Activated naive CD4-positive, alpha-beta T cell treated with anti-CD3 and anti-CD28 coated beads, Interleukin-2, amount 50 U/mL, for 72 hours (primary cell): Measurements from ENCODE around the gene SHISA3. TPM values are rescaled to one million over a fixed set of nuclear protein-coding genes. Genes with fewer than 3 reads are reported as not detected.

Source experiments
- ATAC-seq, 2 donors: fragments of 150-1000 bp; cut with Tn5 transposase; 2 replicates each; pipeline ENCODE4 v1.10.0; 2021; ENCODE audit warnings: mild to moderate bottlenecking in 2 of 2, moderate library complexity in 2 of 2
- DNase-seq, 2 donors: peaks; one replicate each; pipeline ENCODE4 v3.0.0; 2021 to 2022; ENCODE audit warnings: low spot score in 2 of 2
- H3K27ac Mint-ChIP-seq, 2 donors: one replicate each; pipeline ENCODE4 v1.8.0; 2022; ENCODE audit warnings: mild to moderate bottlenecking in 2 of 2, mixed read lengths in 2 of 2
- H3K36me3 Mint-ChIP-seq, 2 donors: one replicate each; pipeline ENCODE4 v1.8.0; 2022; ENCODE audit warnings: mixed read lengths in 2 of 2
- H3K9me3 Mint-ChIP-seq, 2 donors: one replicate each; pipeline ENCODE4 v1.8.0; 2022; ENCODE audit warnings: mixed read lengths in 2 of 2
- total RNA-seq, 2 donors: library from RNA; stranded (reverse); gene quantifications; one replicate each; pipeline ENCODE4 v1.2.3, GENCODE V29; 2022

SHISA3 gene
- total RNA-seq, 2 donors from 2014 or later = not detected

DNA sequence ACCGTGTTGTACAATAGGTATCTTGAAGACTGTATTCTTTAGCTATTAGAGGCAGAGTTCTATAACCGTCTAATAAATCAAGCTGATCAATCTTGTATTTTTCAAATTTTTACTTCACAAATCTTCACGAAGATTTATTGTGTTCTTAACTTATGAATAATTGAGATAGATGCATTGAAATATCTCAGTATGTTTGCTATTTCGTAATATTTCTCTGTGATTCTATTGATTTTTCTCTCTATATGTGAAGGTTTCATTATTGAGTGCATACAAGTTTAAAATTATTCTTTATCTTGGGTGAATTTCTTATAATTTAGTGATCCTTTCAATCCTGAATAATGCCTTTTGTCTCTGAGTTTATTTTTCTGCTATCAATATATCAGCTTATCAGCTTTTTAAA lies 19.8 kb upstream of the SHISA3 start:
- ATAC-seq = no peak
- no peak overlapping the region for H3K27ac Mint-ChIP-seq
- H3K9me3 Mint-ChIP-seq = no peaks in the 10 kb centered on the region
- no peaks in the 10 kb centered on the region for H3K36me3 Mint-ChIP-seq
- no peak for DNase-seq

DNA sequence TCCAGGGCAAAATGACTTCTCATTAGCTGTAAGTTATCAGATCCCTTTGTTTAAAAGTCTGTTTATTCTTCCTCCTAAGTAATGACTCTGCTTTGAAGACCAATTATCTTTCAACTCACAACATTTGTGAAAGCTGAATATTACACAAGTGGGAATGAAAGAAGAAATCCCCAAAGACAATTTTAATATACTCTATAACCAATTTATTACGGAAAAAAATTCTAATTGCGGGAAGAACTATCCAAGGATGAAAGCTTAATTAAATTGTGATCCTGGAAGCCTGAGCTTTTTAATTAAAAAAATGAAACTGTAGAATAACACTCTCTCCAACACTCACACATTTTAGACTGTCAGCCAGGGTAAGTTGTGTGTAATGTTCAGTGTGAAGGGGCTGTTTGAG lies 15.6 kb upstream of the SHISA3 start:
- H3K27ac Mint-ChIP-seq = no peak overlapping the region
- H3K9me3 Mint-ChIP-seq = no peaks in the 10 kb centered on the region
- no peaks in the 10 kb centered on the region for H3K36me3 Mint-ChIP-seq
- DNase-seq (no peak), ATAC-seq (no peak)

DNA sequence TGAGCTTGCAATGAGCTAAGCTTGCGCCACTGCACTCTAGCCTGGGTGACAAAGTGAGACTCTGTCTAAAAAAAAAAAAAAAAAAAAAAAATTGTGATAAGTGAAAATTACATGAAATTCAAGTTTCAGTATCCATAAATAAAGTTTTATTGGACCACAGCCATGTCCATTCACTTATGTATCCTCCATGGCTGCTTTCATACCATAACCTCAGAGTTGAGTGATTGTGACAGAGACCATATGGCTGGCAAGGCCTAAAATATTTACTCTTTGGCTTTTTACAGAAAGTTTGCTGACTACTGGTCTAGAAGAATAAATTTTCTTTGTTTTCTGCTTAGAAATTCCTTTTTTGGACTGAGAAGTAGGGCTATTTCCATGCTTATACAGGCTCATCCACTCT lies 11.8 kb upstream of the SHISA3 start:
- ATAC-seq (no peak), DNase-seq (no peak)
- Mint-ChIP-seq H3K27ac (no peak overlapping the region), H3K9me3 (no peaks in the 10 kb centered on the region), H3K36me3 (no peaks in the 10 kb centered on the region)

DNA sequence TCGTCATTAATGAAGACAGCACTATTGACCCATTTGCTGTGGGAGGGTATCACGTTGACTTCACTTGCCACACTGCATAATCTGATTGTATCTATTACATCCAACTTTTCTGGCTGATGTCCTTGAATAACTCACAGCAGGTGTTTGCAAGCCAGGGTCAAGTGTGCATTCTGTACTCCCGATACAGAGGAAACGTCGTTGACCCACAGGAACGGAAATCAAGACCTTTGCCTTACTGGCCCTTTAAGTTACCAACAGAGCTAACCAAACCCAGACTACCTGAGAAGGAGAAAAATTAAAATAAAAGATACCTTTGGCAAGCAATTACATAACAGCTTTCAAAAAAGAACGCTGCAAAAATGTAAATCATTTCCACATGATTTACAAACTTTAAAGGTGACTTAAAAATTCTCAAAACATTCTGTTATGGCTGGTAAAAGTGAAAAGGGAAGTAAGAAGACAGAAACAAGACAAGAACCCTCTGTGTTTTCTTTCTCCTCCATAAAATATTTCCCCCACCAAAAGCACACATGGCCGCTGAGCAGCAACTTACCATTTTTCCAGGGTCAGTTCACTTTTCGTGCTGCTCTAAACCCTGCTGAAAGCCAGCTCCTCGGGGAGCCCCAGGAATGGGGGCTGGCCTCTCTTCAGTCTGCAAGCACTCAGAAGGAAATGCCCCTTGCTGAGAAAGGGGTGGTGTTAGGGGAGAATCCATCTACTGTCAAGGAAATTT lies 6.5 kb upstream of the SHISA3 start:
- DNase-seq = no peak
- H3K27ac Mint-ChIP-seq = no peak overlapping the region
- H3K36me3 Mint-ChIP-seq = no peaks in the 10 kb centered on the region
- H3K9me3 Mint-ChIP-seq = no peaks in the 10 kb centered on the region
- no peak for ATAC-seq

DNA sequence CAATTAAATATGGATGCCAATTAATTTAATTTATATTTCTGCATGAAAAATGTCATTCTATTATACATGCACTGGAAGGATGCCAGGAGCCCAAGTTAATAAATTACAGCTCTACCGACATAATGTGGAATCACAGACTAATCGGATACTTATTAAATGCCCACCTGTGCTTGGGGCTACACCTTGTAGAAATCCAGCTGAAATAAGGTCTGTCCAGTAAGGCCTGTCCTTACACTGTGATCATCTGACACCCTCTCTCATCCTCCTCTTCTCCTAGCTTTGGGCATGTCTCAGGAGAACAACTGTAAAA lies 6.0 kb upstream of the SHISA3 start:
- Mint-ChIP-seq H3K9me3 (no peaks in the 10 kb centered on the region), H3K27ac (no peak overlapping the region), H3K36me3 (peaks cover under 1% of the 10 kb centered on the region in 2 donors)
- ATAC-seq (no peak), DNase-seq (no peak)

DNA sequence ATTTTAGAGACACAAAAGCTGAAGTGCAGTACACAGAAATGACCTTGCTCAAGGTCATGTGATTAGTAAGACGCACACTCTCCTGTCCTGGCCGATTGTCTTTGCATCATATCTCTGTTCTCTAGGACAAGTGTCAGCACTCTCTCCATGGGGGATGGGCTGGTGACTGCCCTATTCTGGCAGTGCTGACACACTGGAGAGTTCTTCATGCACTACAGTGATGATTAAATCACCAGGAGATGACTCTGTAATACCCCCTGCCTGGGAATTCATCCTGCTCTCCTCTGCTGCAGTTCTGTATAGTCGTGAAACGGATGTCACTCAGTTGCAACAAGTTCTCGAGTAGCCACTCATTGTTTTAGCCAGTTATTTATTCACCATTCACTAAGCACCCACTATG lies 5.3 kb upstream of the SHISA3 start:
- Mint-ChIP-seq H3K36me3 (peaks cover 7% of the 10 kb centered on the region in 2 donors), H3K9me3 (no peaks in the 10 kb centered on the region), H3K27ac (no peak overlapping the region)
- DNase-seq (no peak), ATAC-seq (no peak)

DNA sequence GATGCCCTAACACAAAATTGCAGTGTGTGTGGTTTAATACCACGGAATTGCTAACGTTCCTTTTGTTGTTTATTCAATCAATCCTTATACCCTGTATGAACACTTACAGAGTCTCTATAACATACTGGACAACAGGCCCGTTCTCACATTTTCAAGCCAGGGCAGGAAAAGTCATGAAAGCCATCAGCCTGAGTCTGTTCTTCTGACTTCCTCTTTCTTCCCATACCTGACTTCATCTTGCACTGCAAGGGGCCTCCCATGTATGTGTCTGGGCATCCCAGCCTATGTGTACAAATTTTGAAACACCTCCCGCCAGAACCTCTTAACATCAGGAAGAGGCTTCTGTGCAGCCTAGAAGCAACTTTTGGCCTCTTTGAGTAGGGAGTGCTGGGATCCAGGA lies 4.9 kb upstream of the SHISA3 start:
- no peak for ATAC-seq
- Mint-ChIP-seq H3K36me3 (peaks cover 8% of the 10 kb centered on the region in 2 donors), H3K9me3 (no peaks in the 10 kb centered on the region), H3K27ac (no peak overlapping the region)
- DNase-seq = no peak

DNA sequence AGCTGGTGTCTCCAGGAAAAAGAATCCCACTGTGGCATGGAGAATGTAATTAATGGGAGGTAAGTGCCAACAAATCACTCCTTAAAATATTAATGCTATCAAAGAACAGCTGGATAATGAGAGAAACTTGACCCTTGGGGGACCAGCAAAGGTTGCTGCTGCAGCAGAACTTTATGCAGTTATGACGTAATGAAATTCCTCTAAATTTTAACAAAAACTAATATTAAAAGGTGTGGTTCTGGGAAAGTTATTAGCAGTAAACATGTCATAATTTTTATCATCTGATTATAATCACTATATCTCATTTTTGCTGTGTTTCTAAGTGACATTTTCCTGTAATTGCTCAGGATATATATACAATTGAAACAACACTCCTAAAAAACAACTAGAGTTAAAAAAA lies 1.7 kb upstream of the SHISA3 start:
- Mint-ChIP-seq H3K9me3 (no peaks in the 10 kb centered on the region), H3K27ac (no peak overlapping the region), H3K36me3 (peaks cover 8% of the 10 kb centered on the region in 2 donors)
- ATAC-seq = no peak
- DNase-seq = no peak

DNA sequence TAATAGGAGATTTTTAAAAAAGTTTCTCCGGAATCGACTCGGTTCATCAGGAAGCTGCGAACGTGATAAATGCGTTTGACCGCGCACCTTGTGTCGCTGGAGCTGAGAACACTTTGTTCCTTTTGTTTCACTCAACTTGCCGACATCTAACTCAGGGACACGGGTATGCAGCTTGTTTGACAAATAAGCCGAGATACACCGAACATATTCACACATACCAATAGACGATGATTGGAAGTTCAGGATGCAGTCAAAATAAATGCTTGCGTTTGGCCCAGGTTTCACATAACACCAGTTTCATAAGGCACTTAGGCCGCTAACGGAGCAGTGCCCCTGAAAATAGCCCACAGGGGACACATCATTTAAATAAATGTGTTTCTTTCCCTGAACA lies 932 bp upstream of the SHISA3 start:
- no peak for ATAC-seq
- Mint-ChIP-seq H3K36me3 (peaks cover 8% of the 10 kb centered on the region in 2 donors), H3K9me3 (no peaks in the 10 kb centered on the region), H3K27ac (no peak overlapping the region)
- no peak for DNase-seq

DNA sequence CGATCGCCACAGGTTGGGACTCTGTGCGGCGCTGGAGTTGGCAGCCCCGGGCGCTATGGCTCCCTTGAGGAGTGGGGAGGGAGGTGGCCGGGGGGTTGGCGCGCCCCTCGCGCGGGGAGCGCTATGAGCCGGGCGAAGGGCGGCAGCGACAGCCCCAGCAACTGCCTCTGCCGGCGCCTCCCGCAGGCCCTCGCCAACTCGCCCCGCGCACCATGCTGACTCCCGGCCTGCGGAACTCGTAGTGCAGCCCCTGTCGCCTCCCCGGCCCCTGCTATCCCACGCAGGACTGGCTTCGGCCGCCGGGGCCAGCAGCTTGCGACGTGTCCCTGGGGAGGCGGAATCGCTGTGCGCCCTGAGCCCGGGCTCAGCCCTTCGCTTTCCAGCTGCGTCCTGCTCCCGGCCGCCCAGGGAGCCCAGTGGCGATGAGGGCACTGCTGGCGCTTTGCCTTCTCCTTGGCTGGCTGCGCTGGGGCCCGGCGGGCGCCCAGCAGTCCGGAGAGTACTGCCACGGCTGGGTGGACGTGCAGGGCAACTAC lies 415 bp downstream of the SHISA3 start:
- H3K27ac Mint-ChIP-seq = no peak overlapping the region
- no peaks in the 10 kb centered on the region for H3K9me3 Mint-ChIP-seq
- ATAC-seq = peak; percentile 24 to 42
- peak in 1 of 2 donors; percentile 33 for DNase-seq
- H3K36me3 Mint-ChIP-seq = peaks cover 8% of the 10 kb centered on the region in 2 donors

DNA sequence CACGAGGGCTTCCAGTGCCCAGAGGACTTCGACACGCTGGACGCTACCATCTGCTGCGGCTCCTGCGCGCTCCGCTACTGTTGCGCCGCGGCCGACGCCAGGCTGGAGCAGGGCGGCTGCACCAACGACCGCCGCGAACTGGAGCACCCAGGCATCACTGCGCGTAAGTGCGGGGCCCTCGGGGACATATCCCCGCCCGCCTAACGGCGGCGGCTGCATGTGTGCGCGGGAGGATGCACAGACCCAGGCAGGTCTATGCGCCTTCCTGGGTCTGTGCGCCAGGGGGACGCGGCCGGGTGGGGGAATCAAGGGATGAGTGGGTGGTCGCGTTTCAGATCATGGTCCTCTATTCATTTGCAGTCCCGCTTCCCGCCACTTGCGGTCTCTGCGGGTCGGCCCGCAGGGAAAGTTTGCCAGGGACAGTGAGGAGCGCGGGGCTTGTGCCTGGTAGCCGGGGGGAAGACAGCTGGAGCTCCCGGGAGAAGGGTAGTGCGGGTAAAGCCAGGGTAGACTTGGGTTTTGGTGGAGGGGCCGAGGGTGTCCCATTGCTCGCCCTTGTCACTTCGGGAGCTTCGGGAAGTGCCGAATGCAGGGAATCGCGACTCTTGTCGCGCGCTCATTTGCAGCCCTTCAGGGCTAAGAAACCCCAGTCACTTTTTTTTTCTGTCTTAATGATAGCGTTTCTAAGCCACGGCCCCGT lies 1.0 kb downstream of the SHISA3 start:
- H3K36me3 Mint-ChIP-seq = peaks cover 8% of the 10 kb centered on the region in 2 donors
- DNase-seq = peak in 1 of 2 donors; percentile 32
- peak; percentile 23 to 65 for ATAC-seq

DNA sequence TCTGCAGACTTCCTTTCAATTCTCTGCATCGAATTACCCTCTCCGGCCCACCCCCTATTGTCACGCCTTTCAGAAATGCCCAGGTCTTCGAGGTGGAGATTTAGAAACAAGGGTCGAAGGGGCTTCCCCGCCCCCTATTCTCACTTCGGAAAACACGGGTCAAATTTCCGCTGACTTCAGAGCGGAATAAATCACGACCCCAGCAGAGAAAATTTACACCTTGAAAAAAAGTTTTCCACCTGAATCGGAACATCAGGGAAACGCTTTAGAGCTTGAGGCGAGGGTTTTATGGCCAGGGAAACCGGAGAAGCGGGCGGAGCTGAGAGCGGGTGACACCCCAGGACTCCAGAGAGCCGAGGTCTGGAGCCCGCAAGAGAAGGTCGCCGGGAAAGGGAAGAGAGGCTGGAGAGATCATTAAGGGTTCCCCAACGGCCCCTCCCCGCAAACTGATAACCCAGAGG lies 1.6 kb downstream of the SHISA3 start:
- no peak for ATAC-seq
- DNase-seq = no peak
- H3K36me3 Mint-ChIP-seq = peaks cover 8% of the 10 kb centered on the region in 2 donors
- no peak overlapping the region for H3K27ac Mint-ChIP-seq
- H3K9me3 Mint-ChIP-seq = no peaks in the 10 kb centered on the region

More for the DNA sequence above, 1.0 kb downstream of the SHISA3 start:
- H3K9me3 Mint-ChIP-seq = no peaks in the 10 kb centered on the region
- H3K27ac Mint-ChIP-seq = no peak overlapping the region

DNA sequence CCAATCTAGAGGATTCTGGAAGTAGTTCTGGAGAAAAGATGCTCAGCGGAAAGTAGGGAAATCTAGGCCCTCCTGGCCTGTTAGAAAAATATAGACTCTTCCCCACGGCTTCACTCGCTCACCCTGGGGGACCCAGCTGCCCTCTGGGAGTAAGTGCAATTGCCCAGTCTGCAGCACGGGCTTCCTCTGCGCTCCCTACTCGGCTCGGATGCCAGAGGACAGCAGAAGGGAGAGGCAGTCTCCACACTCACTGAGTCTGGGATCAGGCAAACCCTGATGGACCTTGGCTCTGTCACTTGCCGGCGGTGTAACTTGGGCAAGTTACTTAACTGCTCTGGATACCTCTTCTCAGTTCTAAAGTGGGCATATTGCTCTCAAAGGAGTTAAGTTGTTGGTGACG lies 2.1 kb downstream of the SHISA3 start:
- peaks cover 8% of the 10 kb centered on the region in 2 donors for H3K36me3 Mint-ChIP-seq
- no peak for ATAC-seq
- H3K27ac Mint-ChIP-seq = no peak overlapping the region
- H3K9me3 Mint-ChIP-seq = no peaks in the 10 kb centered on the region
- no peak for DNase-seq

DNA sequence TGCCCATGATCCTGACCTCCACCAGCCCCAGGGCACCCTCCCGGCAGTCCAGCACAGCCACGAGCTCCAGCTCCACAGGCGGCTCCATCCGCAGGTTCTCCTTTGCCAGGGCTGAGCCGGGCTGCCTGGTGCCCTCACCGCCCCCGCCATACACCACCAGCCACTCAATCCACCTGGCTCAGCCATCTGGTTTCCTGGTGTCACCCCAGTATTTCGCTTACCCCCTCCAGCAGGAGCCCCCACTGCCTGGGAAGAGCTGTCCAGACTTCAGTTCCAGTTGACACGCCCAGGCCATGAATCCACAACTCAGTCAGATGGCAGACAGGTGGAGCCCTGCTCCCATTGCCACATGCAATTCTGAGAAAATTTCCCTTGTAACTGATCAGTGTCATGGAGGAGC lies 3.9 kb downstream of the SHISA3 start:
- no peak overlapping the region for H3K27ac Mint-ChIP-seq
- no peaks in the 10 kb centered on the region for H3K9me3 Mint-ChIP-seq
- peaks cover 8% of the 10 kb centered on the region in 2 donors for H3K36me3 Mint-ChIP-seq
- DNase-seq = no peak
- no peak for ATAC-seq

DNA sequence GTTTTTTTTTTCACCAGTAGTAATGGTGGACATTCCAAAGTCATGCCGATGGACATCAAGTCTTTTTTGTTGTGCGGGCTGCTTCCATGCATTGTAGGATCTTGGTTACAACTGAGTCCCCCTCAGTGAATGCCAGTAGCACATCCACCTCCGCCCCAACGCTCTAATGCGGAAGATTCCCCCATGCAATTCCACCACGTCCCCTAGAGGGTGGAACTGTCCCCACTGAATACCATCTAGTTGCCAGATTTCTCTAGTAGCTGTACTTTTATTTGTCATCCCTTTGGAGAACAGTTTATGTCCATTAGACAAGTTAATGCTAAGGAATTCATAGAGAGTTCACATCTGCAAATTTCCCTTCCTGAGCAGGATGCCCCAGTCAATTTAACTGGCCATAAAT lies 6.7 kb downstream of the SHISA3 start:
- ATAC-seq (no peak), DNase-seq (no peak)
- no peaks in the 10 kb centered on the region for H3K36me3 Mint-ChIP-seq
- no peak overlapping the region for H3K27ac Mint-ChIP-seq
- H3K9me3 Mint-ChIP-seq = no peaks in the 10 kb centered on the region

DNA sequence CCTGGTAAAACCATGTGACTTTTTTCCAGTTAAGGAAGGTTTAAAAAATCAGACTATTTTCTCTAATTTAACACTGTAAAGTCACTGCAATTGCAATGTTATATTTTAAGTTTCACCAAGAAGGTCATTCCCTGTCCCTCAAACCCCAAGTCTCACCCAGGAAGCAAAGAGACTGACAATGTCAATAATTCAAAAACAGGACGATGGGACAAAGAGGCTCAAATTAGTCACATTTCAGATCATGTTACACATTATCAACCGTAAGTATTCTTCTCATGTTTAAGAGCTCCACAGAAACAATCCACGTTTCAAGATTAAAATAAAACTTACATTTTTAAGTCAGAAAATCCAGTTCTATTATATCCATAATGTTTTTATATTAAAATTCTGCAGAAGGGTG lies 13.2 kb downstream of the SHISA3 start:
- no peak overlapping the region for H3K27ac Mint-ChIP-seq

DNA sequence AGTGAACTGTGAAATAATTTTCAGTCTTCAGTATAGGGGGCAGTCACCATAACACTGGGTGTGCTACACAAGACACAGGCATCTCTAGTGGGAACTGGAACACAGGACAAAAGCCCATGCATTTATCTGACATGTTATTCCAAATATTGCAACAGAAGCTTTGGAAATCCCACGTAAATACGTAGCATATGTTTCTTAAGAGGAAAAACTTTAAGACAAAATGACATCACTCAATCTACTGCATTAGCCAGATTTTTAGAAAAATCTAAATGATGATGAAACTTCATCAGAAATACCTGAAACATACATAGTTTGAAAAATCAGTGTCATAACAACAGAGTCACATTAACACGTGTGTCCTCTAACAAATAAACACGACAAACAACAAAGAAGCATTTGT lies 14.5 kb downstream of the SHISA3 start:
- no peaks in the 10 kb centered on the region for H3K36me3 Mint-ChIP-seq
- H3K9me3 Mint-ChIP-seq = no peaks in the 10 kb centered on the region
- H3K27ac Mint-ChIP-seq = no peak overlapping the region
- DNase-seq (no peak), ATAC-seq (no peak)

More for the DNA sequence above, 13.2 kb downstream of the SHISA3 start:
- Mint-ChIP-seq H3K9me3 (no peaks in the 10 kb centered on the region), H3K36me3 (no peaks in the 10 kb centered on the region)
- ATAC-seq (no peak), DNase-seq (no peak)

DNA sequence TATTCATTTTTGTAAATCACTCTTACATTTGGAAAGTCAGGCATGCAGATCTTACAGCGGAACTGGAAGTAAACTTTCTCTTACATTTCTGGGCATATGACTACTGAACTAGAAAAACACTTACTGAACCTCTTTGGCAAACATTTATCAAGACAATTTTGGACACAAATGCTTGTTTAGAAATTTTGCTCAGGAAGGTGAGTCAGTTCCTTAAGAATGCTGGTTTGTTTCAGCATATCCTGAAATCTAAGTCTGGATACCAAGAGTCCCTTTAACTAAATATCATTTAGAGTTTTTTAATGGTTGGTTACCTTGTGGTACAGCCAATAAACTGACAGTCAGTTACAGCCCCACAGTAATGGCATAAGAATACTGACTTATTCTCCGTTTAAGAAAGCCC lies 15.0 kb downstream of the SHISA3 start:
- ATAC-seq (no peak), DNase-seq (no peak)
- no peak overlapping the region for H3K27ac Mint-ChIP-seq
- H3K9me3 Mint-ChIP-seq = no peaks in the 10 kb centered on the region
- H3K36me3 Mint-ChIP-seq = no peaks in the 10 kb centered on the region
